PC-9 (cell line): ENCODE measurements around the gene BCAR1.

Experiments
- CTCF ChIP-seq: fragments of 200-600 bp; sonication (generic); conservative IDR thresholded peaks from 2 replicates; pipeline ENCODE4 v1.6.1; 2017; ENCODE audit warnings: mixed run types, antibody characterized with exemption, mild to moderate bottlenecking, moderate library complexity
- EZH2 ChIP-seq: fragments of 200-600 bp; sonication (generic); IDR thresholded peaks from 2 replicates; pipeline ENCODE4 v1.8.0; 2017; ENCODE audit warnings: antibody characterized with exemption, low read depth

DNA sequence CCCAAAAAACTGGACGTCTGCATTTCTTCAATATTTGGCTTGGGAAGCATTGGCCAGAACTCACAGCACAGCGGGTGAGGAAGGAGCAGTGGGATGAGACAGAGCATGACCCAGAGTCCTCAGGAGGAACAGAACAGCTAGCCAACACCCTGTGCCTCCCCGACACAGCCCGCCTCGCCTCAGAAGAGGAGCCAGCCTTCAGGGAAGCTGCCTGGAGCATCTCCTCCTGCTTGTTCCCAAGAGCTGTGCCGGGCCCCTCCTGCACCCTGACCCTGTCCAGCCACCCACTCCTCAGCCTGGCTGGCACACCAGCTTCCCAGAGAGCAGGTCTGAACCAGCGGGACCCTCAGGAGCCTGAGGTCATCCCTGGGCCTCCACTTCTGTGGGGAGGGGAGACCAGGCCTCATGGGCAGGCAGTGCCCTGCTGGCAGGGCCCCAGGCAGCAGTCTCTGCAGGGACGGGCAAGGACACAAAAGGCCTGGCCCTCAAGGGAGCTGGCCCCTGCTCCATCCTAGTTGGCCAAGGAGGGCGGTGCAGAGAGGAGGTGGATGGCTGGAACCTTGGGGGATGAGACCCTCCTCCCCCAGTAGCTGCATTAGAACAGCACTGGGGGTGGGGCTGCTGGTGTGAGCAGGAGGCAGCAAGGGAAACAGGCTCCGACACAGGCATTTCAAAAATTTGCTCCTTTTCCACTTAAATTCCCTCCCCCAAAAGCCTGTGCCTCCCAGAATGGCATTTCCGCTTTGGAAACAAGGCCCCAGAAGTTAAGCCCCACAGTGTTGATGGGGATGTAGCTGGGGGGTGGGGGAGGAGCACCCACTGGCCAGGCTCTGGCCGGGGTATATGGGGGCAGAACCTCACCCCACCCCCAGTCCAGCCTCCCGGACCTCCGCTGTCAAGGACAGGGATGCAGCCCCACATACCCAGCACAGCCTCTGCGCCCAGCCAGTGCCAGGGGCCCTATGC lies 1.8 kb upstream of the BCAR1 start:
- no peak for TF ChIP-seq EZH2
- TF ChIP-seq CTCF = no peak
